A549 (cell line): Measurements from ENCODE around the gene SSC4D. TPM values are rescaled to one million over a fixed set of nuclear protein-coding genes. Genes with fewer than 3 reads are reported as not detected.
A peak's percentile ranks its signal among the peaks of the same experiment; 100 is the strongest.
"Not testable (repeated sequence)": the region's sequence is repeated elsewhere in the genome, so short reads cannot be mapped to it uniquely, and the experiment has no call there.

ENCODE experiments used
- ATAC-seq, 2 experiments: fragments of 200-7000 bp in 1 of 2; fragments of >200 bp in 1 of 2; cut with Nextera tagmentation in 1 of 2; cut with Tn5 transposase in 1 of 2; 3 replicates each; pipeline versions ENCODE4 v1.8.0 to v1.9.1; 2018 to 2020; ENCODE audit warnings: mild to moderate bottlenecking in 1 of 2, moderate library complexity in 1 of 2
- CTCF ChIA-PET: fragments of 300-600 bp; sonication (Branson Sonifier 250); formaldehyde crosslinking; extraction: SDS; loops from one replicate; lab custom pipeline; 2021; ENCODE audit warnings: antibody characterized with exemption, inconsistent platforms; lab: Yijun Ruan, JAX
- POLR2A ChIA-PET: fragments of 350-600 bp; formaldehyde crosslinking; extraction: SDS; loops from one replicate; lab custom pipeline; 2021; ENCODE audit warnings: antibody characterized with exemption, inconsistent platforms; lab: Yijun Ruan, JAX
- DNase-seq, 2 experiments: peaks; one replicate each; pipeline versions ENCODE4 v3.0.0 to v3.0.0-alpha.2; 2011 to 2016; ENCODE audit warnings: low read depth in 1 of 2, low spot score in 1 of 2
- FAIRE-seq: peaks from 2 replicates; lab custom pipeline; 2011; peaks lifted over from hg19 to GRCh38; lab: Jason Lieb, UNC
- H3K27ac ChIP-seq, 2 experiments: fragments of >200 bp; sonication (Bioruptor Twin); formaldehyde crosslinking; 3 replicates each; pipeline ENCODE4 v1.5.1; 2016 to 2017
- H3K4me1 ChIP-seq: fragments of >200 bp; sonication (Bioruptor Twin); formaldehyde crosslinking; 3 replicates; pipeline ENCODE4 v1.6.1; 2016
- H3K4me2 ChIP-seq: fragments of >200 bp; sonication (Bioruptor Twin); formaldehyde crosslinking; 3 replicates; pipeline ENCODE4 v1.6.1; 2016
- H3K4me3 ChIP-seq: fragments of >200 bp; sonication (Bioruptor Twin); formaldehyde crosslinking; 3 replicates; pipeline ENCODE4 v1.5.1; 2016
- H3K9me3 ChIP-seq: fragments of >200 bp; sonication (Bioruptor Twin); formaldehyde crosslinking; 3 replicates; pipeline ENCODE4 v1.6.1; 2016
- CHD2 ChIP-seq: fragments of 150-350 bp; IDR thresholded peaks from 2 replicates; pipeline ENCODE4 v1.6.1; 2014; ENCODE audit warnings: low read length; ENCODE audit not compliant: partially characterized antibody
- E2F6 ChIP-seq: IDR thresholded peaks from 2 replicates; pipeline ENCODE4 v1.6.1; 2012; ENCODE audit warnings: low read depth, borderline replicate concordance
- EHF ChIP-seq: fragments of 250-450 bp; sonication (Bioruptor Pico); IDR thresholded peaks from 2 replicates; pipeline ENCODE4 v1.5.0; 2020; ENCODE audit warnings: mild to moderate bottlenecking
- EP300 ChIP-seq, 2 experiments: fragments of >200 bp; sonication (Bioruptor Twin); formaldehyde crosslinking; IDR thresholded peaks; 2 replicates in 1 of 2; 3 replicates in 1 of 2; pipeline ENCODE4 v1.6.1; 2016 to 2017
- ESRRA ChIP-seq: fragments of 150-350 bp; IDR thresholded peaks from 2 replicates; pipeline ENCODE4 v1.6.1; 2014; ENCODE audit warnings: mild to moderate bottlenecking, low read length, borderline replicate concordance
- FOSL2 ChIP-seq, 2 experiments: fragments of 450-650 bp in 1 of 2; fragments of >200 bp in 1 of 2; sonication (Bioruptor Twin) in 1 of 2; formaldehyde crosslinking; IDR thresholded peaks; 2 replicates each; pipeline versions ENCODE4 v1.5.0 to v1.6.1; 2016 to 2020; ENCODE audit warnings: mild to moderate bottlenecking in 1 of 2, moderate library complexity in 1 of 2
- FOXS1 ChIP-seq: fragments of 250-450 bp; sonication (Bioruptor Pico); IDR thresholded peaks from 2 replicates; pipeline ENCODE4 v1.5.0; 2020; ENCODE audit warnings: mild to moderate bottlenecking, moderate library complexity
- HOXB13 ChIP-seq: fragments of 250-450 bp; sonication (Bioruptor Pico); IDR thresholded peaks from 2 replicates; pipeline ENCODE4 v1.5.0; 2020; ENCODE audit warnings: low read depth, mild to moderate bottlenecking, moderate library complexity
- MAZ ChIP-seq: fragments of 150-350 bp; IDR thresholded peaks from 2 replicates; pipeline ENCODE4 v1.6.1; 2014; ENCODE audit warnings: antibody characterized with exemption, low read depth, low read length, borderline replicate concordance
- NPAS2 ChIP-seq: fragments of 250-450 bp; sonication (Bioruptor Pico); IDR thresholded peaks from 2 replicates; pipeline ENCODE4 v1.8.0; 2022; ENCODE audit warnings: mild to moderate bottlenecking, moderate library complexity, borderline replicate concordance
- PBX3 ChIP-seq: IDR thresholded peaks from 2 replicates; pipeline ENCODE4 v1.6.1; 2012
- POLR2A ChIP-seq: IDR thresholded peaks from 2 replicates; pipeline ENCODE4 v1.6.1; 2012; ENCODE audit warnings: mild to moderate bottlenecking, low read length
- RARB ChIP-seq: fragments of 250-450 bp; sonication (Bioruptor Pico); IDR thresholded peaks from 2 replicates; pipeline ENCODE4 v1.8.0; 2021; ENCODE audit warnings: mild to moderate bottlenecking, moderate library complexity
- USF2 ChIP-seq: fragments of 450-650 bp; IDR thresholded peaks from 2 replicates; pipeline ENCODE4 v1.6.1; 2014; ENCODE audit warnings: antibody characterized with exemption
- ZFP36 ChIP-seq: fragments of 450-650 bp; IDR thresholded peaks from 2 replicates; pipeline ENCODE4 v1.6.1; 2014; ENCODE audit warnings: borderline replicate concordance; ENCODE audit not compliant: partially characterized antibody
- ZSCAN20 ChIP-seq: fragments of 250-450 bp; sonication (Bioruptor Pico); IDR thresholded peaks from 2 replicates; pipeline ENCODE4 v1.8.0; 2022; ENCODE audit warnings: mild to moderate bottlenecking, moderate library complexity
- WGBS: methylation state at CpG from one replicate; pipeline ENCODE4 v1.1.6; 2017; ENCODE audit errors: missing lambda C conversion rate; 5-methylcytosine and 5-hydroxymethylcytosine counted together
- polyA plus RNA-seq, 4 experiments: library from polyadenylated mRNA; depleted of rRNA in 3 of 4; stranded (reverse); fragments of >200 nt; fragmentation: RNase III in 1 of 4; extraction: RNeasy Plus Mini Kit Qiagen cat#74134 plus additional on column Dnase treatment in 1 of 4; gene quantifications; 2 replicates in 3 of 4; 3 replicates in 1 of 4; pipeline ENCODE4 v1.2.3, GENCODE V29; 2011 to 2017
- TF ChIP-seq, protein P1 (sequence below): fragments of 200-600 bp; sonication (generic); IDR thresholded peaks from 2 replicates; pipeline ENCODE4 v1.6.1; 2016; ENCODE audit warnings: antibody characterized with exemption, mild to moderate bottlenecking, moderate library complexity

Gene SSC4D
- polyA plus RNA-seq, 2 of the 4 experiments (the other 2 are of a cell fraction): 0.45 to 0.79 TPM

DNA sequence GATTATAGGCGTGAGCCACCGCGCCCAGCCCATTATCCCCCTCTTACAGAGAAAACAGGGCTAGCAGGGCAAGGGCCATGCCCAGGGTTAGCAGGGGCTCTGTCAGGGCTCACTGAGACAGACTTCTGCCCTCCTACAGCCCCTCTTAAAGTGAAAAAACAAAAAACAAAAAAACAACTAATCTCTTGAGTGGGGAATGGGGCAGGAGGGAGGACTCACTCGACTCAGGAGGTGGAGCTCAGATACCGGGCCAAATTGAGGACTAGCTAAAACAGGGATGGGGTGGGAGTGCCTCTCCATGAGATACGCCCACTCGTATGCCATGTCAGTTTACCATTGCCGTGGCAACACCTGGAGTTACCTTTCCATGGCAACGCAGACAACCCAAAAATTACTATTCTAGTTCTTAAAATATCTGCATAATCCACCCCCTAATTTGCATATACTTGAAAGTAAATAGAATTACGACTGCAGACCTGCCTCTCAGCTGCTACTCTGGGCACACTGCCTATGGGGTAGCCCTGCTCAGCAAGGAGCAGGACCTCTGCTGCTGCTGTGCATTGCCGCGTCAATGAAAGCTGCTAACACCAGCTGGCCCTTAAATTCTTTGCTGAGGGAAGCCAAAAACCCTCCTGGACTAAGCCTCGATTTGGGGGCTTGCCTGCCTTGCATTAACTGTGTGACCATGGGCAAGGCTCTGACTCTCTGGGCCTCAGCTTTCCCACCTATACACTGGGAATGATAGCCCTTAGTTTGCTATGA, 13.4 kb downstream of the SSC4D start:
- WGBS: 72% methylated on average over 13 of the region's 13 CpGs
- FAIRE-seq (no peak), DNase-seq (peak in 1 of 2 experiments; percentile 60), ATAC-seq (no peak)
- Histone ChIP-seq H3K4me1 (peaks cover 30% of the 10 kb centered on the region), H3K4me3 (no peak overlapping the region), H3K4me2 (peak overlapping the region; percentile 93; the same call in 1 of the 3 replicates), H3K9me3 (no peaks in the 10 kb centered on the region), H3K27ac (peak overlapping the region; percentile 92 to 98; a peak in 5 of 6 replicates)
- POLR2A ChIA-PET: interaction anchor here (1.9 kb wide), 1 partner anchor 37 kb away, joined by 6 read pairs; the partner anchor contains the start of gene YWHAG
- no peak for TF ChIP-seq ESRRA
- TF ChIP-seq EHF (CRISPR knock-in tag): no peak
- no peak for TF ChIP-seq POLR2A
- TF ChIP-seq RARB: no peak
- no peak for TF ChIP-seq FOSL2 (IDR thresholded peaks at IDR 0.05)
- no peak for TF ChIP-seq FOSL2 (CRISPR knock-in tag; IDR thresholded peaks at IDR 0.05)
- TF ChIP-seq FOXS1: no peak
- TF ChIP-seq EP300 (IDR thresholded peaks at IDR 0.05): no peak
- no peak for TF ChIP-seq E2F6
- no peak for TF ChIP-seq NPAS2
- no peak for TF ChIP-seq MAZ
- TF ChIP-seq CHD2: no peak
- TF ChIP-seq PBX3: no peak
- no peak for TF ChIP-seq ZFP36
- no peak for TF ChIP-seq ZSCAN20
- TF ChIP-seq, protein P1, sequence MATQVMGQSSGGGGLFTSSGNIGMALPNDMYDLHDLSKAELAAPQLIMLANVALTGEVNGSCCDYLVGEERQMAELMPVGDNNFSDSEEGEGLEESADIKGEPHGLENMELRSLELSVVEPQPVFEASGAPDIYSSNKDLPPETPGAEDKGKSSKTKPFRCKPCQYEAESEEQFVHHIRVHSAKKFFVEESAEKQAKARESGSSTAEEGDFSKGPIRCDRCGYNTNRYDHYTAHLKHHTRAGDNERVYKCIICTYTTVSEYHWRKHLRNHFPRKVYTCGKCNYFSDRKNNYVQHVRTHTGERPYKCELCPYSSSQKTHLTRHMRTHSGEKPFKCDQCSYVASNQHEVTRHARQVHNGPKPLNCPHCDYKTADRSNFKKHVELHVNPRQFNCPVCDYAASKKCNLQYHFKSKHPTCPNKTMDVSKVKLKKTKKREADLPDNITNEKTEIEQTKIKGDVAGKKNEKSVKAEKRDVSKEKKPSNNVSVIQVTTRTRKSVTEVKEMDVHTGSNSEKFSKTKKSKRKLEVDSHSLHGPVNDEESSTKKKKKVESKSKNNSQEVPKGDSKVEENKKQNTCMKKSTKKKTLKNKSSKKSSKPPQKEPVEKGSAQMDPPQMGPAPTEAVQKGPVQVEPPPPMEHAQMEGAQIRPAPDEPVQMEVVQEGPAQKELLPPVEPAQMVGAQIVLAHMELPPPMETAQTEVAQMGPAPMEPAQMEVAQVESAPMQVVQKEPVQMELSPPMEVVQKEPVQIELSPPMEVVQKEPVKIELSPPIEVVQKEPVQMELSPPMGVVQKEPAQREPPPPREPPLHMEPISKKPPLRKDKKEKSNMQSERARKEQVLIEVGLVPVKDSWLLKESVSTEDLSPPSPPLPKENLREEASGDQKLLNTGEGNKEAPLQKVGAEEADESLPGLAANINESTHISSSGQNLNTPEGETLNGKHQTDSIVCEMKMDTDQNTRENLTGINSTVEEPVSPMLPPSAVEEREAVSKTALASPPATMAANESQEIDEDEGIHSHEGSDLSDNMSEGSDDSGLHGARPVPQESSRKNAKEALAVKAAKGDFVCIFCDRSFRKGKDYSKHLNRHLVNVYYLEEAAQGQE: no peak
- no peak for TF ChIP-seq HOXB13 (CRISPR knock-in tag)
- no peak for TF ChIP-seq USF2
- CTCF ChIA-PET: interaction anchor here (0.7 to 1.2 kb wide), 2 partner anchors 9 to 11 kb away, joined by 3 to 4 read pairs; no protein-coding TSS in a partner anchor

GRCh38 chr7:76395605-76395964, 13.9 kb downstream of the SSC4D start:
- FAIRE-seq, POLR2A ChIA-PET, H3K4me3 ChIP-seq, H3K9me3 ChIP-seq, H3K4me2 ChIP-seq, DNase-seq, ATAC-seq: not testable (repeated sequence)
- CTCF ChIA-PET: interaction anchor here (1.2 kb wide), 1 partner anchor 12 kb away, joined by 3 read pairs; no protein-coding TSS in a partner anchor
- Histone ChIP-seq H3K4me1 (peaks cover 30% of the 10 kb centered on the region), H3K27ac (peak overlapping the region; percentile 23 to 98; a peak in 3 of 6 replicates)
- WGBS: 85% methylated on average over 11 of the region's 11 CpGs
